Amniotic stem cell (primary cell): ENCODE measurements around the gene TCF4.

Source experiments
- DNase-seq: peaks from one replicate; lab custom pipeline; 2025; lab: John Stamatoyannopoulos, UW

The TCF4 gene

DNA sequence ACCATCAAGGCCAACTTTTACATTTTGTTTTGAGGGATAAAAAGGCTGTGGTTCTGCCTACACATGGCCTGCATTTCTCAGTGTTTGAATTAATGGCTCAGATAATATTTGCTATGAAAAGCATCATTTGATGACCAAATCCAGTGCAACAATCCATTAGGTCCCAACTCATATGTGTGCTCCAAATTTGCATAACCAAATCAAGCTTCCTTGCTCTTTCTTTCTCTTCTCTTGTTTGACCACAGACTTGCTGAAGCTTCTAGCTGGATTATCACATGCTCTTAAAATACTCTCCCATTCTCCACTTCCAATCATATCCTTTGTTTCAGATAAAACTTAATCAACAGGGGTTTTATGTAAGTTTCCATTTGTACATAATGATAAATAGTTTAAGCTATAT is 147.0 kb downstream of the TCF4 start:
- DNase-seq = no peak

DNA sequence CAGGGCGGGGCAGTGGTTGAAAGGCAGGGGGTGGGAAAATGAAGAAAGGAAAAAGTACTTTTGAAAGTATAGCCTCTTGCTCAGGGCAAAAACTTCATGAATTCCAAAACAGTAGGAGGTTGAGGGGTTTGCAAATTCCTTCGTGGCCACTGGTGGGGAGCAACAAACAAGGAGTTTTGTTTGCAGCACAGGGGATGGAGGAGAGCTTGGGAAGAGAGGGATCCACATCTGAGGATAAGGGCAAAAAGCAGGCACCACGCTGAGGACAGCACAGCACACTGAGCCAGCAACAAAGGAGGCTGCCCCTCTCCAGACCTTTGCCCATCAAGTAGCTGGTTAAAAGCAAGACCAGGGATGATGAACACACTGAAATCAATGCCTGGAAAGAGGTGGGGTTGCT is 148.9 kb downstream of the TCF4 start:
- DNase-seq = no peak

GRCh38 chr18:55435592-55435991 is 152.4 kb downstream of the TCF4 start:
- no peak for DNase-seq

DNA sequence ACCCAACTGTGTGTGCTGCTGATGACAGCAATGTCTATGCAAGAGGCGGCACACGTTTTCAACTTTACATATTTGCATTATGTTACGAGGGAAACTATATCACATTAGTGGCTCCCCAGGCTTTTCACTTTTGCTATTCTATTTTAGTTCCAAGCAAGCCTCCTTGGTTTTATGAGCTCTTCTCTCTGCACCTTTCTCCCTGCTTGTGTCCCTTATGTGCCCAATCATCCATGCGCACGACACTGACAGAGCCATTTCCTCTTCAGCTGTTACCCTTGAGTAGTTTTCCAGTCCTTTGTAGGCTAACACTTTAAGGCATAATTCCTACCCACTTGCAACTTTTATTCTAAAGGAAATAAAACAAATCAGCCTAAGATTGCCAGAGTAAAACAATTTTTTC is 154.3 kb downstream of the TCF4 start:
- no peak for DNase-seq

GRCh38 chr18:55433140-55433539 is 154.9 kb downstream of the TCF4 start:
- DNase-seq = no peak

DNA sequence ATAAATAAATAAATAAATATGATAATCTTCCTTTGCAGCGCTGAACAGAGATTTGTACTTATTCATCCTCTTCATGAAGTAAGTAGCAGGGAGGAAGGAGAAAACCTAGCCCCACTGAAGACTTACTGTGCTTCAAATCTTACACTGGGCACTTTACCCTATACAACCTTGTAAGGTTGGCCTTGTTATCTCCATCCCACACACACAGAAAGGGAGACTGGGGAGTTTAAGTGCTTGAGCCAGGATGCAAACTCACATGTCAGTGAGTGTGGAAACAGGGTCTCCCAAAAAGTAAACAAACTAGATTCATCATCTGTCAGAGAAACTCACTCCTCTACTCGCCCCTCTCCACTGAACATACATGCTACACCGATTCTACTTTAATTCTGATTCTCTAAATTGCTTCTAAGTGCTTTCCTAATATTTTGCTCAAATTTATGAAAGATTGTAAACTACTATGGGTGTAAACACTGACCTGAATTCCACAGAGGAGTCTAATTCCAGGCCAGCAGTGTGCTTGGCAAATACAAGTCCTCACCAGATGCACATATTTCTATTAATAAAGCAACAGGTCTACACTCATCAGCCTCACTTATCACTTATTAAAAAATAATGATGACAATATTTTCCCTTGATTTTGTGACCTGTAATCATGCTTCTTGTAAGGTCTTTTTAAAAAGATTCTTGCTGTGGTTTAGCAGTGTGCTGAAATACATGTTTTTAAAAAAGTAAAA is 155.5 kb downstream of the TCF4 start:
- DNase-seq = no peak

DNA sequence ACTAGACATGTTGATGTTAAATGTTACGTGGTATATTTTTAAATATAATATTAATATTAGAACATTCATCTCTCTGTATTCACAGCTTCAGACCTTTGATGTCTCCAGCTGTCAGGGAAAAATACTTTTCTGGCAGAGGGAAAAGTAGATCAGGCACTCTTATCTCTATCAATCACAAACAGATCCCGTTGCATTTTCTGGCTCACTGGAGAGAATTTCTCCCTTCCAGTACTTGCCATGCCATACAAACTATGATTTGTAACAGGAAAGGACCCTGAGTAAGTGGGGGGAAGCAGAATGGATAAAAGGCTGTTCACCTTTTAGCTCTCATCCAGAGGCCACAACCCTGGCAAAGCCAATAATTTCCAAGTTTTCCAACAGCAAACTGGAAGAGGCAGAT is 158.0 kb downstream of the TCF4 start:
- no peak for DNase-seq

- DNase-seq = no peak
Observed at GRCh38 chr18:55427951-55428350, 160.0 kb downstream of the TCF4 start.

GRCh38 chr18:55425698-55426097 is 162.3 kb downstream of the TCF4 start:
- no peak for DNase-seq

DNA sequence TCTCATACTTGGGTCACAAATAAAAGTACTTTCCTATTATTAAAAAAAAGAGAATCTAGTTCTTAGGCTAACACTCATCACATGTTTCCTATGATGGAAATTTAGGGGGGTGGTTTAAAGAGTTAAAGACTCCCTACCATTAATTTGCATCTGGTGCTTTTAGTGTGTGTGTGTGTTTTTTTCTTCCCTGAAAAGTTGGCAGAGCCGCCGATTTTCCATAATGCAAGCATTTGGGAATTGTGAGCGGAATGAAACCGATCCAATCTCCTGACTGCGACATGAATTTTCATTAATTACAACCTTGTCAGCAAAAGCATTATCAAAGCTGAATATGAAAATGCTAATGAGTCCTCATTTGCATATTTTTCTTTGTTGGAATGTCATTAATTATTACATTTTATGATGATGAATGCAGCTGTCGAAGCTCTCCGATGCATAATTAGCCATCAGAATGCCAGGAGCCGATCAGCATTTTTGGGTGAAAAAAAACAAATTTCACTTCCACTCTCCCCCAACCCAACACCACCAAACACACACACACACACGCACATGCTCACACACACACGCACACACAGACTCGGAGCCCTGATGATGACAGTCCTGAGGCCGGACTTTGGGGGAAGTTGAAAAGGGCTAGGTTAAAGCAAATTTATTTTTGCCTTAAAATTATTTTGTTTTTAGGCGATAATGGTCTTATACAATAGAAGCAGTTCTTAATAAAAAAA is 165.4 kb downstream of the TCF4 start:
- no peak for DNase-seq

DNA sequence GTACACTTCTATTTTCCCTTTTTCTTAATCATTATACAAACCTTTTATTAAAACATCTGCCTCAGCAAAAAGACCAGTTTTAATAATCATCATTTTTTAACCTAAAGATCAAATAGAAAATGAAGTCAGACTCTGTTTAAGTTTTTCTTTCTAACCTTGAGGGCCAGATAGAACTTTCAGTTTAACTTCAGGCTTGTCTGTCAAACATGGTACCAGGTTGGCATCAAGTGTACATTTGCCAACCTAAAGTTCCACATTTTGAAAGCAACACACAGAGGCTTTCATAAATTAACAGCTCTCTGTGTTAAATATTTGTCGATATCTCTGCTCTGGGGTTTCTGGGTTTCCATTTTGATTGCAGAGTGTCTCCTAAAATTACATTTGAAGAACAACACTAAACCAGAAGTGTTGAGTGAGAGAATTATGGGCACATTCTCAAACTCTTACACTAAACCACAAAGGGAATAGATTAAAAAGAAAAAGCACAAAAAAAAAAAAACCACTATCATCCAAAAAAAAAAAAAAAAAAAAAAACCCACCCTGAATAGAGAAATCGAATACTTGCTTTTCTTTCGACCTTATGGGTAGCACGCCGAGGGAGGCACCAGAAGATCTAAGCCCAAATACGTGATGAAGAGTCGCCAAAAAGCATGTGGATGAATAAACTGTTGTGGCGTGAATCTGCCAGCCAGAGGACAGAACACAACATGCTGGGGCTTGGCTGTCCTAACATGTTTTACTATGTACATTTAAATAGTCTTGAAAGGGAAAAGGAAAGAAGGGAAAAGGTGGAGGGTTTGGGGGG is 166.2 kb downstream of the TCF4 start:
- DNase-seq = no peak

GRCh38 chr18:55421308-55421614 is 166.7 kb downstream of the TCF4 start:
- no peak for DNase-seq

DNA sequence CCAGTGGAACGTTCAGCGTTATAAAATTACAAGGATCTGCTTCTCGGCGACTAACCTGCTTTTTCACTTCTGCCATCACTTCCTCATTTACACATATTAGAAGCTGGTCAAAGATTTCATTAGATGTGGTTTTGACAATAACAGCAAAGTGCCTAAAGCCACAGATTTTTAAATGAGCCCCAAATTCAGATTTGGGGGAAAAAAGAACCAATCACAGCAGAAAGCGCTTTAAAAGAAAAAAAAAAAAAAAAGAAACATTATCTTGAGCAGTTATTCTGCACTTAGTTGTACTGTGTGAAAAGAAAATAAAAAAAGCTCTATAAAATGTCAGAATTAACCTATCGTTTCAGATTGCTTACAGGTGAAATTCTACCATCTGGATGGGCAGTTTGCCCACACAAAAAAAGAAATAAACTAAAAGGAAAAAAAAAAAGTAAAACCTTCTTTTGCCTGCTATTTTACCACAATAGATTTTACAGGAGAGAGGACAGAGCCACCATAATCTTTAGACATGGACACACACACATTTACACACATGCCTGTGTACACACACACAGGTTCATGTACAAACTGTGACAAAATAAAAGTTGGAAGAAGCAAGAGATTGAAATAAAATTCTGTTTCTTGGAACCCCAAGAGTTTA is 167.2 kb downstream of the TCF4 start:
- no peak for DNase-seq

GRCh38 chr18:55419947-55420664 is 167.9 kb downstream of the TCF4 start:
- no peak for DNase-seq

GRCh38 chr18:55419132-55419946 is 168.7 kb downstream of the TCF4 start:
- no peak for DNase-seq

GRCh38 chr18:55418439-55418838 is 169.6 kb downstream of the TCF4 start:
- DNase-seq = no peak

DNA sequence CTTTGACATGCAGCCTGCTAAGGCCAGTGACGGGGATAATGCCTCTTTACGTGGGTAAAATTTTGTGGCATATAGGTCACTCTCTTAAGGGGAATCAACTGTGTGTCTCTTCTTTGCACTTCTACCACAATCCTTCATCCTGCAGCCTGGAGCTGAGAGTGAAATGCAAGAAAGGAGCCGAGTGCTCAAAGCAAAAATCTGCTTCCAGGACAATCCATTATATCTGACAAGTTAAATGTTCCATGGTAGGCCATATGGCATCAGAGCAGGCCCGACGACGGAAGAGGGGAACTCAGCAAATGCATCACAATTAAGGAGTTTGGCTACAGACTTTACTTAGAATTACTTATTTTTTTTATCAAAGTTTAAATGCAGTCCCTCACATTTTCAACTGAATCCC is 171.2 kb downstream of the TCF4 start:
- DNase-seq = no peak

DNA sequence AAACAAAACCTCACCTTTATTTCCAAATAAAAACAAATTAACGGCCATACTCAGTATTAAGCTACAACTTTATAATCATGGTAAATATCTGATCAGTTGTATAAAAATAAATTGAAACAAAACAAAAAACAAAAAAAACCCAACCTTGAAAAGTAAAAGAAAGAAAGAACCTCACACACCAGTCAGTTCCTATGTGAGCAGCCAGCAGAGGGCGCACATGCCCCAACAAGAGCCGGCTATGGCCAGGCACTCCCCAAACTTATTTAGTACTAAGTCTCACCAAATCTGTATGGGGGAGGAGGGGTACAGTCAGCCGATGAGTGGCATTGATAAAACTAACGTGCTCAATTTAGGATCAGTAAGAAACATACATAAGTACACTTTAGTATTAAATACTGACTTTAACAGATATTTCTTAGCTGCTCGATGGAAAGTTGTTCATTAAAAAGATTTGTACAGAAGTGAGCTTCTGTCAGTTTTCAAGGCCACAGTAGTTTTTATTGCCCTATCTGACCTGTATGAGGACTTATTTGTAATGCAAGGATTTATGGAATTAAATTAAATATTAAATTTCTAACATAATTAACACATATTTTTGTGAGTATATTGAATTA is 172.6 kb downstream of the TCF4 start:
- DNase-seq = peak; percentile 46

DNA sequence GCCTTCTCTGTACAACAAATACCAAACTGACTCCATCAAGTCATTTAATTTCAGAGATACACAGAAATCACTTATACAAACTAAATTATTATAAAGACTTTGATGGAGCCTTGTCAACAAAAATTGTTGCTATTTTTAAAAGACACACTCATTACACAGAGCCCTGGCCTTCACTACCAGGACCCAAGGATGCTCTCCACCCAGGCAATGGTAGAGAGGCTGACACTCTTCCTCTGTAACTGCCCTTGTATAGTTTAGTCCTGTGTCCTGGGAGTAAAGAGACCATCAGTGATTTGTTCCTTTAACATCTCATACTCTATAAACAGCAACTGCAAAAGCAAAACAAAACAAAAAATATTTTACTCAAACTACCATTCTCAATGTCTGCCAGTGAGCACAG is 173.5 kb downstream of the TCF4 start:
- DNase-seq = no peak

DNA sequence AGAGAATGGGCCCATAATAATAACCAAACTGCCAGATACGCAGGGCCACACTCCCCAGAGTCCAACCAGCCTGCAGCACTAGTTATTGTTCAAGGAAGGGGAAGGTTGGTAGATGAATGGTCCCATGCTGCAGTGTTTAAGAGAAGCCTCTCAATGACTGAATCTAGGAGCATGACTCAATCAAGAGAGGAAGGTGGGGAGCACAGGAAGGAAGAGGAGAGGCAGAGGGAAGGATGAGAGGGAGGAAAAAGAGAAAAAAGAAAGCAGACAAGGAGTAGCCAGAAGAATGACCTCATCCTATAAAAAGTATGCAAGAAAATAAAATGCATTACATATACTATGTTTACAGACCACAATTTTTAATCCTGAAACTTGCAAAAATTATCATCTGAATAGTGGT is 174.5 kb downstream of the TCF4 start:
- no peak for DNase-seq
